CD4-positive, alpha-beta T cell (primary cell): ENCODE data around the gene PTPRF. TPM values are rescaled to one million over a fixed set of nuclear protein-coding genes. Genes with fewer than 3 reads are reported as not detected.

Experiments
- ATAC-seq: fragments of 200-7000 bp; cut with Tn5 transposase; one replicate; pipeline ENCODE4 v1.10.0; 2022; ENCODE audit warnings: mild to moderate bottlenecking; ENCODE audit not compliant: poor library complexity
- CTCF ChIA-PET: fragments of 350-600 bp; sonication (Branson Sonifier 250); formaldehyde crosslinking; loops from one replicate; lab custom pipeline; 2021; ENCODE audit warnings: antibody characterized with exemption, inconsistent platforms; lab: Charles Lee
- POLR2A ChIA-PET: fragments of 350-600 bp; sonication (Branson Sonifier 250); formaldehyde crosslinking; loops from one replicate; lab custom pipeline; 2021; ENCODE audit warnings: antibody characterized with exemption, inconsistent platforms; lab: Charles Lee
- DNase-seq, 14 experiments: peaks; one replicate each; pipeline ENCODE4 v3.0.0-alpha.2; 2013 to 2020; ENCODE audit warnings: mixed read lengths in 2 of 14
- H3K27ac ChIP-seq, 2 donors: one replicate each; pipeline versions ENCODE4 v1.5.1 to v1.7.0; 2013; ENCODE audit warnings: low read length in 2 of 2, low read depth in 1 of 2, mild to moderate bottlenecking in 1 of 2
- H3K27me3 ChIP-seq, 2 experiments: 1 replicate in 1 of 2; 2 replicates in 1 of 2; pipeline versions ENCODE4 v1.6.1 to v1.7.0; 2013; ENCODE audit warnings: low read length in 2 of 2, control low read depth in 1 of 2, mild to moderate bottlenecking in 1 of 2, moderate library complexity in 1 of 2; ENCODE audit not compliant: insufficient read depth in 2 of 2, control insufficient read depth in 1 of 2
- H3K36me3 ChIP-seq: one replicate; pipeline ENCODE4 v1.6.1; 2013; ENCODE audit warnings: low read length, control low read depth; ENCODE audit not compliant: insufficient read depth
- H3K4me1 ChIP-seq: one replicate; pipeline ENCODE4 v1.6.1; 2013; ENCODE audit warnings: low read length, control low read depth; ENCODE audit not compliant: insufficient read depth
- H3K4me3 ChIP-seq: one replicate; pipeline ENCODE4 v1.5.1; 2013; ENCODE audit warnings: mild to moderate bottlenecking, low read length, moderate library complexity
- H3K9me3 ChIP-seq, 2 experiments: 1 replicate in 1 of 2; 2 replicates in 1 of 2; pipeline versions ENCODE4 v1.6.1 to v1.7.0; 2013; ENCODE audit warnings: low read length in 2 of 2, mild to moderate bottlenecking in 2 of 2, control low read depth in 1 of 2, moderate library complexity in 1 of 2; ENCODE audit not compliant: control insufficient read depth in 1 of 2, insufficient read depth in 1 of 2
- H3K27ac Mint-ChIP-seq: one replicate; pipeline ENCODE4 v1.8.0; 2020; ENCODE audit warnings: mixed read lengths
- H3K27me3 Mint-ChIP-seq: one replicate; pipeline ENCODE4 v1.8.0; 2021; ENCODE audit warnings: mixed read lengths
- H3K36me3 Mint-ChIP-seq: one replicate; pipeline ENCODE4 v1.8.0; 2021; ENCODE audit warnings: low read depth, mixed read lengths
- H3K4me1 Mint-ChIP-seq: one replicate; pipeline ENCODE4 v1.8.0; 2021; ENCODE audit warnings: low read depth, mixed read lengths
- H3K4me3 Mint-ChIP-seq: one replicate; pipeline ENCODE4 v1.8.0; 2020; ENCODE audit warnings: mild to moderate bottlenecking, mixed read lengths
- H3K9me3 Mint-ChIP-seq: one replicate; pipeline ENCODE4 v1.8.0; 2020; ENCODE audit warnings: mixed read lengths
- intact Hi-C, 2 experiments: fragments of 100-400 bp; cut with DNase I in 1 of 2; cut with micrococcal nuclease in 1 of 2; formaldehyde crosslinking; loops; one replicate each; pipeline versions ENCODE4 v1.15.1 to v1.9.0; 2023 to 2025; cut with DNase I, micrococcal nuclease
- total RNA-seq, 174 experiments: library from RNA in 2 of 174; stranded (reverse) in 2 of 174; gene quantifications; one replicate each; pipeline ENCODE4 v1.2.3 and lab custom pipeline; 2021 to 2026
- TF ChIP-seq, protein P1 (sequence below): fragments of 200-600 bp; IDR thresholded peaks from one replicate; pipeline ENCODE4 v1.8.0; 2022; ENCODE audit warnings: antibody characterized with exemption, mild to moderate bottlenecking

PTPRF gene
- total RNA-seq, 2 experiments from 2014 or later: 0.14 TPM

DNA sequence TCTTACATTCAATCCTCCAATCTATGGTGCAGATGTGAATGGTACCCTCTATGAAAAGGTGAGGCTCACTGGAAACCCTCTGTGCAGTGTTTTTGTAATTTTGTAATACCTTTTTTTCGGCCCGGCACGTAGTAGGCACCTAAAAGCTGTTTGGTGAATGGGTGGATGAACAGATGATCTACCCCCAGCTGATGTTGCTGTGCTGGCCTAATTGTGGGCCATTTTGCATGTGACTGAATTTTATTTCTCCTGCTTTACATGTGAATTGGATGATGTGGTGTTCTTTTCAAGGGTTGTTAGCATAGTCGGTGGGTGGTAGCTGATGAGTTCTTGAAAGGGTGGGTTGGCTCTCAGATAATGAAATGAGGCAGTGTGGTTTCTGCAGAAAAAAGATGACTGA, 129.7 kb downstream of the PTPRF start:
- intact Hi-C loops: no loop called here
- Histone ChIP-seq H3K27ac (no peak overlapping the region), H3K9me3 (no peaks in the 10 kb centered on the region), H3K4me1 (no peaks in the 10 kb centered on the region), H3K4me3 (no peak overlapping the region), H3K36me3 (peaks cover 96% of the 10 kb centered on the region), H3K27me3 (no peaks in the 10 kb centered on the region)
- H3K27me3 Mint-ChIP-seq: no peaks in the 10 kb centered on the region
- H3K4me1 Mint-ChIP-seq: peaks cover 7% of the 10 kb centered on the region
- DNase-seq (no peak), ATAC-seq (no peak)
- H3K9me3 Mint-ChIP-seq: no peaks in the 10 kb centered on the region
- CTCF ChIA-PET: interaction anchor here (1.4 kb wide), 1 partner anchor 9 kb away, joined by 4 read pairs; no protein-coding TSS in a partner anchor
- TF ChIP-seq, protein P1, sequence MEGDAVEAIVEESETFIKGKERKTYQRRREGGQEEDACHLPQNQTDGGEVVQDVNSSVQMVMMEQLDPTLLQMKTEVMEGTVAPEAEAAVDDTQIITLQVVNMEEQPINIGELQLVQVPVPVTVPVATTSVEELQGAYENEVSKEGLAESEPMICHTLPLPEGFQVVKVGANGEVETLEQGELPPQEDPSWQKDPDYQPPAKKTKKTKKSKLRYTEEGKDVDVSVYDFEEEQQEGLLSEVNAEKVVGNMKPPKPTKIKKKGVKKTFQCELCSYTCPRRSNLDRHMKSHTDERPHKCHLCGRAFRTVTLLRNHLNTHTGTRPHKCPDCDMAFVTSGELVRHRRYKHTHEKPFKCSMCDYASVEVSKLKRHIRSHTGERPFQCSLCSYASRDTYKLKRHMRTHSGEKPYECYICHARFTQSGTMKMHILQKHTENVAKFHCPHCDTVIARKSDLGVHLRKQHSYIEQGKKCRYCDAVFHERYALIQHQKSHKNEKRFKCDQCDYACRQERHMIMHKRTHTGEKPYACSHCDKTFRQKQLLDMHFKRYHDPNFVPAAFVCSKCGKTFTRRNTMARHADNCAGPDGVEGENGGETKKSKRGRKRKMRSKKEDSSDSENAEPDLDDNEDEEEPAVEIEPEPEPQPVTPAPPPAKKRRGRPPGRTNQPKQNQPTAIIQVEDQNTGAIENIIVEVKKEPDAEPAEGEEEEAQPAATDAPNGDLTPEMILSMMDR: no peak
- H3K4me3 Mint-ChIP-seq: no peak overlapping the region
- no peak overlapping the region for H3K27ac Mint-ChIP-seq
- peaks cover 93% of the 10 kb centered on the region for H3K36me3 Mint-ChIP-seq
- POLR2A ChIA-PET: interaction anchor here (2.1 kb wide), 1 partner anchor 10 kb away, joined by 19 read pairs; the partner anchor contains the start of gene KDM4A

DNA sequence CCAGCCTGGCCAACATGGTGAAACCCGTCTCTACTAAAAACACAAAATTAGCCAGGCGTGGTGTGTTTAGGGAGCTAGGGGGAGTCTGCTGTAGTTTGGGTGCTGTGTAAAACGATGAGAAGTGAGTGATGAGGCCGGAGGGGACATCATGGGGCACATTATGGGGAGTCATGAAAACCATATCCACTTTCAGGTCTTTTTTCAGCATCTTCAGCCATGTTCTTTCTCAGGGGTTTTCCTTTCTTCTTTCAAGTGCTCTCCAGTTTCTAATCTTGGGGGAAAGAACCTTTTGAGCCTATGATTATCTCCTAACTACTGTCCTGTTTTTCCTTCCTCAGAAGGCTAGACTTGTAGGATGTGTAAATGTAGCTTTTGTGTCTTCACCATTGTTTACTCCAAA, 133.7 kb downstream of the PTPRF start:
- H3K9me3 Mint-ChIP-seq: no peaks in the 10 kb centered on the region
- intact Hi-C loops: no loop called here
- CTCF ChIA-PET: no interaction called here

DNA sequence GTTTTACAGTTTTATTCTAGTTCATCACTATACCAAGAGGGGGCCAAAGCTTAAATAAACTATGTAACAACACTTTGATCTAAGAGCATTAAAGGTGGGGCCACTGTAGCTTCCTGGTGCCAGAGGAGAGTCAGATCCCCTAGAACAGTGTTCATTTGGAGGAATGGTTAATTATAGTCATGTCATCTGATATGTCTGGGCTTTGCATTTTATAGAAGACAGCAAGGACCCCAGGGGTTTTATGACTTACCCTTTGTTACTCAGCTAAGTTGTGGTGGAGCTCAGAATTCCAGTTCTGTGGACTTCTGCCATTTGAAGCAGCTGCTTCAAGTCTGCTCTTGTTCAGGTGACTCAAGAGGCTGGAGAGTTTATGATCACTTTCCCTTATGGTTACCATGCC, 135.9 kb downstream of the PTPRF start:
- ChIA-PET POLR2A (interaction anchor here (1.1 kb wide), 1 partner anchor 40 kb away, joined by 3 read pairs; no protein-coding TSS in a partner anchor), CTCF (no interaction called here)
- Mint-ChIP-seq H3K36me3 (peaks cover 98% of the 10 kb centered on the region), H3K27ac (no peak overlapping the region), H3K27me3 (no peaks in the 10 kb centered on the region), H3K4me1 (peaks cover 7% of the 10 kb centered on the region), H3K4me3 (no peak overlapping the region), H3K9me3 (no peaks in the 10 kb centered on the region)
- no peak for DNase-seq
- no peak for ATAC-seq
- H3K4me1 ChIP-seq: no peaks in the 10 kb centered on the region
- intact Hi-C loops: no loop called here
- no peaks in the 10 kb centered on the region for H3K9me3 ChIP-seq
- TF ChIP-seq, protein P1: no peak
- H3K36me3 ChIP-seq: peaks cover 98% of the 10 kb centered on the region
- no peak overlapping the region for H3K4me3 ChIP-seq
- no peaks in the 10 kb centered on the region for H3K27me3 ChIP-seq
- no peak overlapping the region for H3K27ac ChIP-seq

More for the DNA sequence above, 133.7 kb downstream of the PTPRF start:
- H3K27me3 ChIP-seq: no peaks in the 10 kb centered on the region
- Mint-ChIP-seq H3K27me3 (no peaks in the 10 kb centered on the region), H3K4me1 (peaks cover 4% of the 10 kb centered on the region), H3K27ac (no peak overlapping the region), H3K36me3 (peaks cover 95% of the 10 kb centered on the region), H3K4me3 (no peak overlapping the region)
- ATAC-seq (no peak), DNase-seq (no peak)
- H3K4me1 ChIP-seq: no peaks in the 10 kb centered on the region
- H3K4me3 ChIP-seq: no peak overlapping the region
- H3K36me3 ChIP-seq: peaks cover 99% of the 10 kb centered on the region
- POLR2A ChIA-PET: no interaction called here
- H3K27ac ChIP-seq: no peak overlapping the region
- H3K9me3 ChIP-seq: no peaks in the 10 kb centered on the region
- TF ChIP-seq, protein P1: no peak
